Hepatocyte (in vitro differentiated cells): ENCODE measurements around the gene PCDHGA10. TPM values are rescaled to one million over a fixed set of nuclear protein-coding genes. Genes with fewer than 3 reads are reported as not detected.
"Not testable (repeated sequence)": the region's sequence is repeated elsewhere in the genome, so short reads cannot be mapped to it uniquely, and the experiment has no call there.

Experiments used
- DNase-seq: peaks from one replicate; pipeline ENCODE4 v3.0.0-alpha.2; 2016; ENCODE audit warnings: low spot score
- H2AFZ ChIP-seq: fragments of 200-600 bp; sonication (generic); 2 replicates; pipeline ENCODE4 v1.6.0; 2016; ENCODE audit warnings: antibody characterized with exemption, mild to moderate bottlenecking
- H3K27ac ChIP-seq: fragments of 200-600 bp; sonication (generic); 2 replicates; pipeline ENCODE4 v1.5.1; 2016; ENCODE audit warnings: mild to moderate bottlenecking
- H3K27me3 ChIP-seq: fragments of 200-600 bp; sonication (generic); 2 replicates; pipeline ENCODE4 v1.6.1; 2016
- H3K36me3 ChIP-seq: fragments of 200-600 bp; sonication (generic); replicated peaks from 2 replicates; pipeline ENCODE4 v1.5.1; 2016; ENCODE audit warnings: low read depth; ENCODE audit not compliant: insufficient read depth
- H3K4me1 ChIP-seq: fragments of 200-600 bp; sonication (generic); 2 replicates; pipeline ENCODE4 v1.5.1; 2016; ENCODE audit warnings: mild to moderate bottlenecking, moderate library complexity; ENCODE audit not compliant: insufficient read depth
- H3K4me2 ChIP-seq: fragments of 200-600 bp; sonication (generic); 2 replicates; pipeline ENCODE4 v1.6.0; 2016
- H3K4me3 ChIP-seq: fragments of 200-600 bp; sonication (generic); 2 replicates; pipeline ENCODE4 v1.5.1; 2016; ENCODE audit warnings: mild to moderate bottlenecking
- H3K79me2 ChIP-seq: fragments of 200-600 bp; sonication (generic); 2 replicates; pipeline ENCODE4 v1.6.0; 2017; ENCODE audit warnings: mild to moderate bottlenecking
- H3K9me2 ChIP-seq: fragments of 200-600 bp; sonication (generic); replicated peaks from 2 replicates; pipeline ENCODE4 v1.6.0; 2017; ENCODE audit warnings: mild to moderate bottlenecking; ENCODE audit not compliant: insufficient read depth
- H3K9me3 ChIP-seq: fragments of 200-600 bp; sonication (generic); 2 replicates; pipeline ENCODE4 v1.5.1; 2016; ENCODE audit warnings: low read depth, mild to moderate bottlenecking
- H4K20me1 ChIP-seq: fragments of 200-600 bp; sonication (generic); 2 replicates; pipeline ENCODE4 v1.6.0; 2016; ENCODE audit warnings: mild to moderate bottlenecking; ENCODE audit not compliant: insufficient read depth, poor library complexity, severe bottlenecking
- CTCF ChIP-seq: fragments of 200-600 bp; sonication (generic); IDR thresholded peaks from 2 replicates; pipeline ENCODE4 v1.5.1; 2016; ENCODE audit warnings: antibody characterized with exemption, mild to moderate bottlenecking; ENCODE audit not compliant: poor library complexity
- EZH2 ChIP-seq: fragments of 200-600 bp; sonication (generic); IDR thresholded peaks from 2 replicates; pipeline ENCODE4 v1.6.1; 2016; ENCODE audit warnings: antibody characterized with exemption, mild to moderate bottlenecking, borderline replicate concordance
- EZH2phosphoT487 ChIP-seq: fragments of 200-600 bp; sonication (generic); IDR thresholded peaks from one replicate; pipeline ENCODE4 v1.6.1; 2018; ENCODE audit warnings: antibody characterized with exemption, mild to moderate bottlenecking, low read depth, moderate library complexity; ENCODE audit not compliant: unreplicated experiment, severe bottlenecking
- WGBS: methylation state at CpG from one replicate; pipeline ENCODE4 v1.1.6; 2016; ENCODE audit warnings: low lambda C conversion rate; ENCODE audit errors: missing lambda C conversion rate; 5-methylcytosine and 5-hydroxymethylcytosine counted together
- polyA plus RNA-seq: library from polyadenylated mRNA; unstranded; fragments of >200 nt; fragmentation: Nextera tagmentation; extraction: Ambion mirVana; gene quantifications from 2 replicates; pipeline ENCODE4 v1.2.1, GENCODE V29; 2016
- total RNA-seq: library from RNA; depleted of rRNA; stranded (reverse); fragments of >200 nt; gene quantifications from 2 replicates; pipeline ENCODE4 v1.2.3, GENCODE V29; 2014

Gene PCDHGA10
- total and polyA plus RNA-seq, 2 experiments from 2014 or later: 3.0 to 6.7 TPM

GRCh38 chr5:141389153-141390042 is 23.4 kb upstream of the PCDHGA10 start:
- H3K4me3 ChIP-seq: no peak overlapping the region
- TF ChIP-seq EZH2phosphoT487 (no peak), CTCF (no peak), EZH2 (no peak)
- H4K20me1 ChIP-seq: no peaks in the 10 kb centered on the region
- no peak overlapping the region for H2AFZ ChIP-seq
- no peak for DNase-seq
- WGBS: 98% methylated on average over 73 of the region's 77 CpGs
- H3K79me2 ChIP-seq: no peaks in the 10 kb centered on the region
- no peaks in the 10 kb centered on the region for H3K36me3 ChIP-seq
- no peaks in the 10 kb centered on the region for H3K9me2 ChIP-seq
- peaks cover 43% of the 10 kb centered on the region for H3K9me3 ChIP-seq
- no peak overlapping the region for H3K27ac ChIP-seq
- no peaks in the 10 kb centered on the region for H3K27me3 ChIP-seq
- no peaks in the 10 kb centered on the region for H3K4me1 ChIP-seq
- no peak overlapping the region for H3K4me2 ChIP-seq

GRCh38 chr5:141392429-141393198 is 20.2 kb upstream of the PCDHGA10 start, which contains the start of gene PCDHGA8:
Gene PCDHGA8, plus strand, starts transcription at chr5:141392633. Its CDS starts 181 bp downstream, at chr5:141392814.
- 98% methylated on average over 38 of the region's 38 CpGs for WGBS
- Histone ChIP-seq H3K79me2 (no peaks in the 10 kb centered on the region), H3K27me3 (no peaks in the 10 kb centered on the region), H4K20me1 (no peaks in the 10 kb centered on the region), H3K9me2 (no peaks in the 10 kb centered on the region), H3K4me1 (no peaks in the 10 kb centered on the region), H3K36me3 (no peaks in the 10 kb centered on the region), H3K9me3 (peaks cover 63% of the 10 kb centered on the region), H3K4me3 (no peak within 1 kb of the TSS), H3K4me2 (no peak within 1 kb of the TSS), H3K27ac (no peak within 1 kb of the TSS), H2AFZ (no peak within 1 kb of the TSS)
- TF ChIP-seq CTCF (no peak), EZH2phosphoT487 (no peak), EZH2 (no peak)
- no peak for DNase-seq

- DNase-seq: no peak
- 97% methylated on average over 21 of the region's 21 CpGs for WGBS
- TF ChIP-seq EZH2 (no peak), EZH2phosphoT487 (no peak)
- Histone ChIP-seq H3K9me2 (no peaks in the 10 kb centered on the region), H3K9me3 (peaks cover 64% of the 10 kb centered on the region), H3K79me2 (no peaks in the 10 kb centered on the region), H3K36me3 (no peaks in the 10 kb centered on the region), H3K4me2 (no peak overlapping the region), H3K4me3 (no peak overlapping the region), H3K27ac (no peak overlapping the region), H4K20me1 (no peaks in the 10 kb centered on the region), H2AFZ (no peak overlapping the region), H3K27me3 (no peaks in the 10 kb centered on the region), H3K4me1 (no peaks in the 10 kb centered on the region)
Measured at GRCh38 chr5:141393267-141393666, 19.5 kb upstream of the PCDHGA10 start.

- H3K4me1 ChIP-seq, H3K9me2 ChIP-seq, H3K4me3 ChIP-seq, H3K27me3 ChIP-seq, H4K20me1 ChIP-seq, H2AFZ ChIP-seq, H3K27ac ChIP-seq, H3K36me3 ChIP-seq, H3K79me2 ChIP-seq, H3K4me2 ChIP-seq, DNase-seq: not testable (repeated sequence)
- 97% methylated on average over 37 of the region's 53 CpGs for WGBS
- H3K9me3 ChIP-seq: peaks cover 62% of the 10 kb centered on the region
Measured at GRCh38 chr5:141394401-141395187, 18.2 kb upstream of the PCDHGA10 start.

- not testable (repeated sequence) for H3K36me3 ChIP-seq, H2AFZ ChIP-seq, H3K4me3 ChIP-seq, H3K4me2 ChIP-seq, H4K20me1 ChIP-seq, H3K9me2 ChIP-seq, DNase-seq, H3K79me2 ChIP-seq, H3K27ac ChIP-seq, H3K27me3 ChIP-seq, H3K4me1 ChIP-seq
- peaks cover 49% of the 10 kb centered on the region for H3K9me3 ChIP-seq
- 88% methylated on average over 26 of the region's 43 CpGs for WGBS
Measured at GRCh38 chr5:141397756-141398551, 14.8 kb upstream of the PCDHGA10 start, which contains the start of gene PCDHGB5. Gene PCDHGB5, plus strand, starts transcription at chr5:141397947. Its CDS starts 181 bp downstream, at chr5:141398128.
